Coronary artery (tissue), 2 donors: ENCODE measurements around the gene SH3RF1.

Experiments used
- DNase-seq: peaks from one replicate; pipeline ENCODE4 v3.0.0-alpha.2; 2017; ENCODE audit warnings: low spot score
- H3K27ac ChIP-seq, 2 donors: fragments of 200-600 bp; sonication (generic); one replicate each; pipeline ENCODE4 v1.5.1; 2016 to 2019
- H3K4me3 ChIP-seq: fragments of 200-600 bp; sonication (generic); 2 replicates; pipeline ENCODE4 v1.5.1; 2016; ENCODE audit warnings: mild to moderate bottlenecking, moderate library complexity
- CTCF ChIP-seq: fragments of 200-600 bp; sonication (generic); IDR thresholded peaks from one replicate; pipeline ENCODE4 v1.5.1; 2019; ENCODE audit warnings: antibody characterized with exemption

Gene SH3RF1

GRCh38 chr4:169109035-169109675 is 161.6 kb downstream of the SH3RF1 start:
- TF ChIP-seq CTCF: no peak
- DNase-seq: no peak
- Histone ChIP-seq H3K27ac (no peak overlapping the region), H3K4me3 (no peak overlapping the region)

- no peak overlapping the region for H3K27ac ChIP-seq
- no peak for TF ChIP-seq CTCF
- H3K4me3 ChIP-seq: no peak overlapping the region
- DNase-seq: no peak
These were observed 162.5 kb downstream of the SH3RF1 start for GRCh38 chr4:169108303-169108702.

GRCh38 chr4:169107528-169107927 is 163.2 kb downstream of the SH3RF1 start:
- H3K27ac ChIP-seq: no peak overlapping the region
- DNase-seq: no peak
- no peak for TF ChIP-seq CTCF
- no peak overlapping the region for H3K4me3 ChIP-seq

GRCh38 chr4:169106696-169107229 is 164.0 kb downstream of the SH3RF1 start:
- no peak for DNase-seq
- no peak for TF ChIP-seq CTCF
- no peak overlapping the region for H3K4me3 ChIP-seq
- H3K27ac ChIP-seq: no peak overlapping the region

- no peak for DNase-seq
- Histone ChIP-seq H3K27ac (no peak overlapping the region), H3K4me3 (no peak overlapping the region)
- no peak for TF ChIP-seq CTCF
These were observed 165.1 kb downstream of the SH3RF1 start for GRCh38 chr4:169105620-169106019.

- peak overlapping the region in 1 of 2 donors; percentile 34 for H3K27ac ChIP-seq
- H3K4me3 ChIP-seq: no peak overlapping the region
- TF ChIP-seq CTCF: no peak
- no peak for DNase-seq
These were observed 166.8 kb downstream of the SH3RF1 start for GRCh38 chr4:169103966-169104412.

- H3K27ac ChIP-seq: no peak overlapping the region
- no peak for TF ChIP-seq CTCF
- DNase-seq: no peak
These were observed 168.7 kb downstream of the SH3RF1 start for GRCh38 chr4:169102026-169102425.

More at GRCh38 chr4:169102026-169102425, 168.7 kb downstream of the SH3RF1 start:
- no peak overlapping the region for H3K4me3 ChIP-seq
